ENCODE data around the gene CASP1. TPM values are rescaled to one million over a fixed set of nuclear protein-coding genes. Genes with fewer than 3 reads are reported as not detected.

CASP1 gene
- total RNA-seq, 2 donors from 2014 or later = 1.3 to 5.4 TPM

GRCh38 chr11:105057432-105057831 lies 22.5 kb upstream of the CASP1 start:
- no peaks in the 10 kb centered on the region for H3K36me3 ChIP-seq (replicated peaks in 1 of 2; ENCODE audit: insufficient read depth in 1 of 2, low read depth in 2 of 2)
- no peaks in the 10 kb centered on the region for H3K4me1 ChIP-seq
- H3K27me3 ChIP-seq = no peaks in the 10 kb centered on the region
- ATAC-seq (no peak), DNase-seq (no peak)
- intact Hi-C loops (cut with DNase I) = no loop called here
- H3K4me3 ChIP-seq = no peak overlapping the region
- 22 to 32% methylated on average over 4 of the region's 4 CpGs for WGBS, 2 donors
- H3K9me3 ChIP-seq = no peaks in the 10 kb centered on the region
- no peak overlapping the region for H3K27ac ChIP-seq
- TF ChIP-seq CTCF (IDR thresholded peaks at IDR 0.05) (no peak), POLR2A (IDR thresholded peaks at IDR 0.05) (no peak)

- DNase-seq (no peak), ATAC-seq (no peak)
- no peak overlapping the region for H3K27ac ChIP-seq
- TF ChIP-seq CTCF (IDR thresholded peaks at IDR 0.05) (no peak), POLR2A (IDR thresholded peaks at IDR 0.05) (no peak)
- intact Hi-C loops (cut with DNase I) = no loop called here
- H3K36me3 ChIP-seq (replicated peaks in 1 of 2; ENCODE audit: insufficient read depth in 1 of 2, low read depth in 2 of 2) = no peaks in the 10 kb centered on the region
- H3K4me1 ChIP-seq = no peaks in the 10 kb centered on the region
- no peaks in the 10 kb centered on the region for H3K27me3 ChIP-seq
- no peak overlapping the region for H3K4me3 ChIP-seq
- H3K9me3 ChIP-seq = no peaks in the 10 kb centered on the region
- WGBS, 2 donors = 83 to 89% methylated on average over 1 of the region's 1 CpG
Measured at GRCh38 chr11:105056446-105056845, 21.5 kb upstream of the CASP1 start.

- no peaks in the 10 kb centered on the region for H3K36me3 ChIP-seq (replicated peaks in 1 of 2; ENCODE audit: insufficient read depth in 1 of 2, low read depth in 2 of 2)
- H3K27me3 ChIP-seq = no peaks in the 10 kb centered on the region
- H3K4me3 ChIP-seq = no peak overlapping the region
- intact Hi-C loops (cut with DNase I) = no loop called here
- DNase-seq (no peak), ATAC-seq (no peak)
- no peak overlapping the region for H3K27ac ChIP-seq
- H3K9me3 ChIP-seq = no peaks in the 10 kb centered on the region
- 45 to 81% methylated on average over 2 of the region's 2 CpGs for WGBS, 2 donors
- no peaks in the 10 kb centered on the region for H3K4me1 ChIP-seq
- TF ChIP-seq CTCF (IDR thresholded peaks at IDR 0.05) (no peak), POLR2A (IDR thresholded peaks at IDR 0.05) (no peak)
Measured at GRCh38 chr11:105054723-105055493, 20.0 kb upstream of the CASP1 start.

GRCh38 chr11:105052487-105052886 lies 17.5 kb upstream of the CASP1 start:
- Histone ChIP-seq H3K36me3 (replicated peaks in 1 of 2; ENCODE audit: insufficient read depth in 1 of 2, low read depth in 2 of 2) (no peaks in the 10 kb centered on the region), H3K4me1 (no peaks in the 10 kb centered on the region), H3K4me3 (no peak overlapping the region), H3K27me3 (no peaks in the 10 kb centered on the region), H3K27ac (no peak overlapping the region), H3K9me3 (no peaks in the 10 kb centered on the region)
- 84 to 94% methylated on average over 3 of the region's 3 CpGs for WGBS, 2 donors
- no peak for TF ChIP-seq POLR2A (IDR thresholded peaks at IDR 0.05)
- no peak for TF ChIP-seq CTCF (IDR thresholded peaks at IDR 0.05)
- intact Hi-C loops (cut with DNase I) = no loop called here
- no peak for ATAC-seq
- DNase-seq = no peak

- ATAC-seq = no peak
- 47 to 55% methylated on average over 2 of the region's 2 CpGs for WGBS, 2 donors
- H3K9me3 ChIP-seq = no peaks in the 10 kb centered on the region
Measured at GRCh38 chr11:105051559-105051958, 16.6 kb upstream of the CASP1 start.

More at GRCh38 chr11:105051559-105051958, 16.6 kb upstream of the CASP1 start:
- Histone ChIP-seq H3K27ac (no peak overlapping the region), H3K4me3 (no peak overlapping the region), H3K36me3 (replicated peaks in 1 of 2; ENCODE audit: insufficient read depth in 1 of 2, low read depth in 2 of 2) (no peaks in the 10 kb centered on the region), H3K27me3 (no peaks in the 10 kb centered on the region), H3K4me1 (no peaks in the 10 kb centered on the region)
- TF ChIP-seq CTCF (IDR thresholded peaks at IDR 0.05) = no peak
- no peak for TF ChIP-seq POLR2A (IDR thresholded peaks at IDR 0.05)
- intact Hi-C loops (cut with DNase I) = no loop called here
- no peak for DNase-seq
